Measurements from ENCODE around the gene CBY1.
"Not testable (repeated sequence)": the region's sequence is repeated elsewhere in the genome, so short reads cannot be mapped to it uniquely, and the experiment has no call there.

CBY1 gene

GRCh38 chr22:38656256-38657044, at the start of gene CBY1, which contains the start of gene FAM227A:
Gene CBY1, plus strand, starts transcription at chr22:38656638. Its CDS starts 11,417 bp downstream, at chr22:38668055.
Gene FAM227A, minus strand, starts transcription at chr22:38656392. Its CDS starts 6,224 bp downstream, at chr22:38650168.
- peak; percentile 67 to 82 (median 68) for DNase-seq (ENCODE audit: low read depth in 3 of 3)

GRCh38 chr22:38607680-38608079, 48.8 kb upstream of the CBY1 start:
- no peak for DNase-seq (ENCODE audit: low read depth in 3 of 3)

- no peak for DNase-seq (ENCODE audit: low read depth in 3 of 3)
Measured at GRCh38 chr22:38608992-38609750, 47.3 kb upstream of the CBY1 start.

- DNase-seq (ENCODE audit: low read depth in 3 of 3), result no peak
Measured at GRCh38 chr22:38610234-38610633, 46.2 kb upstream of the CBY1 start.

- DNase-seq (ENCODE audit: low read depth in 3 of 3), result no peak
Measured at GRCh38 chr22:38611559-38611958, 44.9 kb upstream of the CBY1 start.

GRCh38 chr22:38612217-38613006, 44.0 kb upstream of the CBY1 start:
- DNase-seq (ENCODE audit: low read depth in 3 of 3), result no peak

- DNase-seq (ENCODE audit: low read depth in 3 of 3), result no peak
Measured at GRCh38 chr22:38613588-38613987, 42.9 kb upstream of the CBY1 start.

GRCh38 chr22:38614332-38615063, 41.9 kb upstream of the CBY1 start:
- no peak for DNase-seq (ENCODE audit: low read depth in 3 of 3)

- not testable (repeated sequence) for DNase-seq (ENCODE audit: low read depth in 3 of 3)
Measured at GRCh38 chr22:38615064-38615405, 41.4 kb upstream of the CBY1 start.

GRCh38 chr22:38618258-38618657, 38.2 kb upstream of the CBY1 start:
- no peak for DNase-seq (ENCODE audit: low read depth in 3 of 3)

- no peak for DNase-seq (ENCODE audit: low read depth in 3 of 3)
Measured at GRCh38 chr22:38618682-38619081, 37.8 kb upstream of the CBY1 start.

- no peak for DNase-seq (ENCODE audit: low read depth in 3 of 3)
Measured at GRCh38 chr22:38623351-38623750, 33.1 kb upstream of the CBY1 start.

GRCh38 chr22:38628444-38628843, 28.0 kb upstream of the CBY1 start:
- no peak for DNase-seq (ENCODE audit: low read depth in 3 of 3)

GRCh38 chr22:38629108-38629507, 27.3 kb upstream of the CBY1 start:
- no peak for DNase-seq (ENCODE audit: low read depth in 3 of 3)

GRCh38 chr22:38631724-38632123, 24.7 kb upstream of the CBY1 start:
- no peak for DNase-seq (ENCODE audit: low read depth in 3 of 3)

- DNase-seq (ENCODE audit: low read depth in 3 of 3), result no peak
Measured at GRCh38 chr22:38632528-38632927, 23.9 kb upstream of the CBY1 start.

GRCh38 chr22:38638216-38638615, 18.2 kb upstream of the CBY1 start:
- DNase-seq (ENCODE audit: low read depth in 3 of 3), result no peak

GRCh38 chr22:38638728-38639127, 17.7 kb upstream of the CBY1 start:
- DNase-seq (ENCODE audit: low read depth in 3 of 3), result no peak

- no peak for DNase-seq (ENCODE audit: low read depth in 3 of 3)
Measured at GRCh38 chr22:38641476-38642040, 14.9 kb upstream of the CBY1 start.

- DNase-seq (ENCODE audit: low read depth in 3 of 3), result not testable (repeated sequence)
Measured at GRCh38 chr22:38644245-38644644, 12.2 kb upstream of the CBY1 start.

- DNase-seq (ENCODE audit: low read depth in 3 of 3), result no peak
Measured at GRCh38 chr22:38645430-38645829, 11.0 kb upstream of the CBY1 start.

Data from stimulated activated CD4-positive, alpha-beta T cell treated with anti-CD3 and anti-CD28 coated beads, TNF-alpha, amount 100 ng/mL, for 48 hours (primary cell).